Right forelimb (tissue), 1 donor: ENCODE results near the gene LOXL3.
A peak's percentile ranks its signal among the peaks of the same experiment; 100 is the strongest.

Experiments used
- DNase-seq: peaks from one replicate; pipeline ENCODE4 v3.0.0-alpha.2; 2018

LOXL3 gene

GRCh38 chr2:74526649-74527230, 27.0 kb downstream of the LOXL3 start:
- DNase-seq: no peak

DNA sequence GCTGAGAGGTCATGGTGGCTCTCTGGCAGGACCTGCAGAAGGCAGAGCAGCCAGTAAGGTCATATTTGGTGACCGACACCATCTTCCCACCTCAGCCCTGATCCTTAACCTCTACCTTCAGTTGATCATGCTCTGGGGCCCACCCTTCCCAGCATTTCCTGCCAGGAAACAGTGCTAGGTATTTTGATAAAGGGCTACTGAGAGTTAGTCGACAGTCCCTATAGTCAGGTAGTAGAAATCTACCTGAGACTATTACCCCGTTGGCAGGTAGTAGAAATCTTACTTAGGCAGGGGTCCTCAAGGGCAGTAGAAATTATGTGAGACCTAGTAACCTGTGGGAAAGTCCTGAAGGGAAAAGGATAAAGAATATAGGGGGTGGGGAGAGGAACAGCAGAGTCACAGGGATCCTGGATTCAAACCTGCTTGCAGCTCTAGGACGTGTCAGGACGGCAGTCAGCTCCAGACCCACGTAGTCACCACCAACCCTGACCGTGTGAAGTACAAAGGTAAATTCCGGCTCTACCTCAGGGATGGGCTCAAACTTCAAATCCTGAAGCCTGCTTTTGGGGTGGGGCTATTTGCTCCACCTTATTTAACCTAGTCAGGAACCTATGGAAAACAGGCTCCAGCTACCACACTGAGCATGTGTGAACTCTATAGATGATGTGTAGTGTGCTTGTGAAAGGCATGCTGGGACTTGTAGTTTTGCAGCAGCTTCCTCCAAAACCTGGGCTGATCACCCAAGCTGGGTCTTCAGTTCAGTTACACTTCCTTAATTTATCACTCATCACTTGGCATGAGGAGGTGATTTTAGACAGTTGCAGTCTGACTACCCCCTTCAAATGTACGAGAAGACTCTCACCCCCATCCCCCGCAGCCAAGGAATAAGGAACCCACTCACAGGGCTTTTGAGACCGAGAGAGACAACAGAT, 27.8 kb downstream of the LOXL3 start, which contains the start of gene DQX1:
Gene DQX1, minus strand, starts transcription at position 515 of the 932 bp plus-strand sequence. Its CDS starts 502 bp downstream, at position 13.
- no peak for DNase-seq

DNA sequence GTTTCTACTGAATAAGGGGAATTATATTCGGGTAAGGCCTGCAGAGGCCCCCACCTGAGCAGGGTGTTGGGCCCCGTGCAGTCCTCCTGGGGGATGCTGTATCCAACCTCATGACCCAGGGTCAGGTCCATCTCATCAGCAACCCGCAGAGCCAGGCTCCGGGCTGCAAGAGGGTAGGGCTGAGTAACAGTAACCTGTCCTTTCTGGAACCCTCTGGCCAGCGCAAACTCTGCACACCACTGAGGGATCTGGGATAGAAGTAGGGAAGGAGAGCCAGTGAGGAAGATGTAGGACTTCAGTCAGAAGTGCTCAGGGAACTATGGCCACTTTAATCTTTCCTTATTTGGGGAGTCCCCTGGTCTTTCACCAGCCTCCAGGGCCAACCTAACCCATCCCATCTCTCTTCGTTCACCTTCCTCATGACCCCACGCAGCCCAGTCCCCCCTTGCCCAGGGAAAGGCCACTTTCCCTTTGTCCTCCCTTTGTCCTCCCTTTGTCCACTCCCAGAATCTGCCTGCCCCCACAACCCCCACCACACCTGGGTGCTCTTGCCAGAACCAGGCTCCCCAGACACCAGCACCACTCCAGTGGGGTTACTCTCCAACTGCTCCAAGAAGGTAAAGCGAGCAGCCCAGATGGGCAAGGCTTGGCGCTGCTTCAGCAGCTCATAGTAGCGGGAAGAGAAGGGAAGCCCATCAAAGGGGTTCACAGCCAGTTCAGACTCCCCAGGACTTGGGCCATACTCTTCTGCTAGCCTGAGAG, 28.6 kb downstream of the LOXL3 start:
- DNase-seq: no peak

DNA sequence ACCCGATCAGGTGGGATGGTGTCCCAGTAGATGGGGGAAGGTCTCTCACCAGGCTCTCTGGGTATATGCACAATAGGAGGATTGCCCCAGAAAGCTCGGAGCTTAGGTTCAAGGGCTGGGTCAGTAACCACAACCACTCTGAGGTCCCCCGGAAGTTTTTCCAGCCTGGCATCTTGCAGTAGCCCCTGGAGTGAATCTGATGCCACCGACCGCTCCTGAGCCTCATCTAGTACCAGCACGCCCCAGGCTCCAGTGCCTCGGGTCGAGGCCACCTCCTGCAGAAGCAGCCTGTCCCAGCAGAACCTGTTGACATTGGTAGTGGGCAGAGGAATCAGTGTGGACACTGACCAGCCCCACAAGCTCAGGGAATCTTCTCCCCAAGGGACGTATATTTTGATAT, 29.7 kb downstream of the LOXL3 start:
- no peak for DNase-seq

GRCh38 chr2:74522516-74522915, 31.2 kb downstream of the LOXL3 start:
- no peak for DNase-seq

- DNase-seq: no peak
Observed at GRCh38 chr2:74516650-74517049, 37.1 kb downstream of the LOXL3 start.

- DNase-seq: peak; percentile 83
Observed at GRCh38 chr2:74515981-74516633, 37.6 kb downstream of the LOXL3 start.

GRCh38 chr2:74515271-74515980, 38.3 kb downstream of the LOXL3 start:
- DNase-seq: no peak

- DNase-seq: no peak
Observed at GRCh38 chr2:74514368-74515270, 39.1 kb downstream of the LOXL3 start, which contains the start of gene TLX2. Gene TLX2, plus strand, starts transcription at chr2:74514450. Its CDS starts 357 bp downstream, at chr2:74514807.

GRCh38 chr2:74513605-74514367, 40.0 kb downstream of the LOXL3 start:
- DNase-seq: no peak

DNA sequence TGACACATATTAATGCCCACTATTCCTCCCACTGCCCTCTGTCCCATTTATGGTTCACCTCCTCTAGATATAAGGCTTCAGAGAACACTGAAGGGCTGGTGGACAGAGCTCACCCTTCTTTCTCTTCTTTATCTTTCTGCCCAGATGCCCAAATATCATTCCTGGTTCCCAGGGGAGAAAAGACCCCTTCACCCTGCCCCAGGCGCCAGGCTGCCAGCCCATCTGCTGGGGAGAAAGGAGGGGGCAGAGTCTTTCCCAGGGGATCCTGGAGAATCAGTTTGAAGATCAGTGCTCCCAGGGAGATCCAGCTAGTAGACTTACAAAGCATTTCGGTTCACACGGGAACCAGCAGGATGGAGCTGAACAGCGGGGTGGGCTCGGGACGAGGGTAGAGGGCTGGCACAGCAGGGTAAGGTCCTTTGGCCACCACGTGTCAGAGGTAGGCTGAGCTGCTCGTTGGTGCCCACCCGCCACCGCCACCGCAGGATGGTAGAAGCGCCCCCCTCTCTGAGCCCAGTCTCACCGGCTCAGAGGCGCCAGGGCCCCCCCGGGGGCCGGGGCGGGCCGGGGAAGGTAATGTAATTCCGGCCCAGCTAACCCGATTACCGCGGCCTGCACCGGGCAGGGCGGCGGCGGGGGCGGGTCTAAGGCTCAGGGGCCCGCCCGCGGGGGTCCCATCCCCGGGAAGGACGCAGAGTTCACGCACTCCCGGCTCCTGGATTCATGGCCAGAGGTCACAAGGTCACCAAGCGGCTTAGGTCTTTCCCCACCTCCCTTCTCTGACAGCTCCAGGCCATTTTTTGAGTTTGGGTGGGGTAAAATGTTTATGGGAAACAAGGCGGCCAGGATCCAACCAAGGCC, 40.8 kb downstream of the LOXL3 start:
- no peak for DNase-seq

- DNase-seq: no peak
Observed at GRCh38 chr2:74511104-74511989, 42.4 kb downstream of the LOXL3 start.

DNA sequence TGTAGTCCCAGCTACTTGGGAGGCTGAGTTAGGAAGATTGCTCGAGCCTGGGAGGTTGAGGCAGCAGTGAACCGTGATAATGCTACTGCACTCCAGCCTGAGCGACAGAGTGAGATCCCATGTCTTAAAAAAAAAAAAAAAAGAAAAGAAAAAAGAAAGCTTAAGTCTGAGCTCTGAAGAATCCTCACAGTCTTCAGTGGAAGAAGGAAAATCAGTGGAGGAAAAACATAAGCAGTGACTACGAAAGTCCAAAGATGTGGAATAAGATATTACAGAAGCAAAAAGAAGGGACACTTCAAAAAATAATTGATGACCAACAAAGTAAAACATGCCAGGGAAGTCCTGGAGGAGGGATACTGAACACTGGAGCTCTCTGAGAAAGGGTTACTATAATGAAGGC, 43.5 kb downstream of the LOXL3 start:
- no peak for DNase-seq

DNA sequence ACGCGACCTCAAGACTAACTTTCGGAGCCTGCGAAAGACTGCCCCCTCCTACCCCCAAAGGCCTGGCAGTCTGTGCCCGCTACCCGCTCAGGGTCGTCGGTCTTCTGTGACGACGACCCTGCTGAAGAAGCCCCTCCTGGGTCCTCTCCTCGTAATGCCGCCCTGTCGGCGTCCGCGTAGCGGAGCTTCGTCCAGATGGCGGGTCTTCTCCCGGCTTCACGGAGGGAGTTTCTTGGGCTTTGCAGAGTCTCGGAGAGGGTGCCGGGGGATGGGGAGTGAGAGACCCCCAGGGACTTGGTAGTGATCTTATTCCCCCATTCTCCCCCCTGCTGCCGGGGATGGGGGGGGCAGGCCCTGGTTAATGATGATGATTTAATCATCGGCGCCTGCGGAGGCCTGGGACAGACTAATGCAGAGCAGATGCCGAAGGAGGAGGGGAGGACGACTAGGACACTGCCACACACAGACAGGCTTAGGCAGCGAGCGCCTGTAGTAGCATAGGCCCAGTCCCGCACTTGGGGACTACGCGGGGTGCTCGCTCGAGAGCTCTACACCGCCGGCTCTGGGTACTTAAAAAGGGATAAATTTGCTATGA, 45.7 kb downstream of the LOXL3 start:
- peak; percentile 67 for DNase-seq

- peak; percentile 99 for DNase-seq
Observed at GRCh38 chr2:74507145-74507925, 46.4 kb downstream of the LOXL3 start, which contains the start of gene PCGF1. Gene PCGF1, minus strand, starts transcription at chr2:74507695. Its CDS starts 27 bp downstream, at chr2:74507668.

GRCh38 chr2:74505448-74506246, 48.1 kb downstream of the LOXL3 start:
- no peak for DNase-seq
